Right kidney (tissue), 1 donor: Measurements from ENCODE around the gene PCYT2.

Source experiments
- DNase-seq: peaks from one replicate; pipeline ENCODE4 v3.0.0-alpha.2; 2016

PCYT2 gene

GRCh38 chr17:81858170-81858966, 52.8 kb downstream of the PCYT2 start:
- DNase-seq, result no peak

GRCh38 chr17:81854974-81855774, 56.0 kb downstream of the PCYT2 start:
- DNase-seq, result no peak

- no peak for DNase-seq
Observed at GRCh38 chr17:81852237-81852636, 59.0 kb downstream of the PCYT2 start.

GRCh38 chr17:81851423-81851822, 59.8 kb downstream of the PCYT2 start:
- DNase-seq, result no peak
